NB4 (cell line): Measurements from ENCODE around the gene NPAS2.

Experiments used
- DNase-seq: peaks from one replicate; pipeline ENCODE4 v3.0.0; 2010; ENCODE audit warnings: low read depth
- H3K4me3 ChIP-seq: one replicate; pipeline ENCODE4 v1.5.1; 2011; ENCODE audit warnings: mild to moderate bottlenecking, low read depth, low read length, moderate library complexity
- CTCF ChIP-seq: IDR thresholded peaks from one replicate; pipeline ENCODE4 v1.5.1; 2012; ENCODE audit warnings: low read depth, low read length
- MAX ChIP-seq: IDR thresholded peaks from 2 replicates; pipeline ENCODE4 v1.6.1; 2011; ENCODE audit warnings: low read depth, low read length
- MYC ChIP-seq: IDR thresholded peaks from 2 replicates; pipeline ENCODE4 v1.6.1; 2011; ENCODE audit warnings: low read depth, low read length
- POLR2A ChIP-seq: IDR thresholded peaks from 2 replicates; pipeline ENCODE4 v1.6.1; 2011; ENCODE audit warnings: mild to moderate bottlenecking; ENCODE audit not compliant: insufficient read length; ENCODE audit errors: extremely low read depth

NPAS2 gene

GRCh38 chr2:100809506-100809905, 10.4 kb upstream of the NPAS2 start:
- no peak for DNase-seq
- TF ChIP-seq CTCF (no peak), MYC (no peak), POLR2A (no peak), MAX (no peak)
- H3K4me3 ChIP-seq = no peak overlapping the region

GRCh38 chr2:100810603-100811145, 9.3 kb upstream of the NPAS2 start:
- TF ChIP-seq MAX (no peak), POLR2A (no peak), MYC (no peak), CTCF (no peak)

GRCh38 chr2:100812116-100812515, 7.8 kb upstream of the NPAS2 start:
- DNase-seq = no peak
- no peak for TF ChIP-seq CTCF
- TF ChIP-seq MAX = no peak
- no peak for TF ChIP-seq POLR2A
- no peak for TF ChIP-seq MYC
- H3K4me3 ChIP-seq = no peak overlapping the region

More at GRCh38 chr2:100810603-100811145, 9.3 kb upstream of the NPAS2 start:
- H3K4me3 ChIP-seq = no peak overlapping the region
- no peak for DNase-seq

- DNase-seq = no peak
- TF ChIP-seq CTCF = no peak
- TF ChIP-seq MYC = no peak
- TF ChIP-seq MAX = no peak
- no peak for TF ChIP-seq POLR2A
- H3K4me3 ChIP-seq = no peak overlapping the region
These were observed 7.4 kb upstream of the NPAS2 start for GRCh38 chr2:100812573-100812972.

- peak; percentile 22 for DNase-seq
- TF ChIP-seq POLR2A (no peak), CTCF (no peak)
- H3K4me3 ChIP-seq = no peak overlapping the region
These were observed 6.4 kb upstream of the NPAS2 start for GRCh38 chr2:100813527-100813926.

- DNase-seq = no peak
- TF ChIP-seq MAX (no peak), POLR2A (no peak), MYC (no peak), CTCF (no peak)
- H3K4me3 ChIP-seq = no peak overlapping the region
These were observed 5.9 kb upstream of the NPAS2 start for GRCh38 chr2:100814043-100814442.
